G401 (cell line): ENCODE measurements around the gene HEATR5A. TPM values are rescaled to one million over a fixed set of nuclear protein-coding genes. Genes with fewer than 3 reads are reported as not detected.
"Not testable (repeated sequence)": the region's sequence is repeated elsewhere in the genome, so short reads cannot be mapped to it uniquely, and the experiment has no call there.

ENCODE experiments used
- DNase-seq: peaks from one replicate; pipeline ENCODE4 v3.0.0-alpha.2; 2015; ENCODE audit warnings: low spot score
- in situ Hi-C: cut with HindIII; loops from 2 replicates; pipeline ENCODE4 v1.10.0; 2016; ENCODE audit warnings: low sequenced_read_pairs, mixed read lengths
- total RNA-seq: library from RNA; depleted of rRNA; stranded (reverse); fragments of >200 nt; shearing (Covaris generic); gene quantifications from 2 replicates; pipeline ENCODE4 v1.2.3, GENCODE V29; 2014; rRNA removed

HEATR5A gene
- total RNA-seq, 1 experiment from 2014 or later: 27.5 TPM

- in situ Hi-C loops: no loop called here
- no peak for DNase-seq
Measured at GRCh38 chr14:31251028-31251958, 169.1 kb downstream of the HEATR5A start.

GRCh38 chr14:31244626-31245025, 175.7 kb downstream of the HEATR5A start:
- DNase-seq: no peak
- in situ Hi-C loops: no loop called here

GRCh38 chr14:31243860-31244259, 176.5 kb downstream of the HEATR5A start:
- DNase-seq: no peak
- in situ Hi-C loops: no loop called here

- DNase-seq, in situ Hi-C loops: not testable (repeated sequence)
Measured at GRCh38 chr14:31242161-31242940, 178.0 kb downstream of the HEATR5A start.

Other genes with a start within 250 kb of the HEATR5A start
- gene HECTD1, start 212.8 kb downstream of the HEATR5A start, total RNA-seq: 52.1 and 77.8 TPM in 2 replicates
- gene DTD2, start 37.0 kb upstream of the HEATR5A start, total RNA-seq: 58.0 and 80.7 TPM in 2 replicates
- gene GPR33, start 67.5 kb upstream of the HEATR5A start, total RNA-seq: not detected in 2 replicates
- 15.7 and 26.8 TPM in 2 replicates for gene NUBPL, start 140.9 kb upstream of the HEATR5A start, total RNA-seq